DMS114 treated with DMSO at 0.1 percent for 48 hours (cell line): Measurements from ENCODE around the gene MOCS1.
"Not testable (repeated sequence)": the region's sequence is repeated elsewhere in the genome, so short reads cannot be mapped to it uniquely, and the experiment has no call there.

Source experiments
- DNase-seq: peaks from one replicate; lab custom pipeline; 2025; ENCODE audit not compliant: unreplicated experiment; lab: John Stamatoyannopoulos, UW

Gene MOCS1

GRCh38 chr6:39934131-39934757 is at the start of gene MOCS1:
Gene MOCS1, minus strand, starts transcription at chr6:39934462. Its CDS starts 45 bp downstream, at chr6:39934417.
- DNase-seq, result peak; percentile 45

- DNase-seq, result no peak
Measured at GRCh38 chr6:39984051-39984450, 49.8 kb upstream of the MOCS1 start.

GRCh38 chr6:39983193-39983592 is 48.9 kb upstream of the MOCS1 start:
- DNase-seq, result no peak

GRCh38 chr6:39982720-39983119 is 48.5 kb upstream of the MOCS1 start:
- no peak for DNase-seq

- DNase-seq, result peak; percentile 46
Measured at GRCh38 chr6:39980839-39981580, 46.7 kb upstream of the MOCS1 start.

GRCh38 chr6:39979461-39980328 is 45.4 kb upstream of the MOCS1 start:
- no peak for DNase-seq

GRCh38 chr6:39978240-39978639 is 44.0 kb upstream of the MOCS1 start:
- DNase-seq, result no peak

GRCh38 chr6:39973661-39974060 is 39.4 kb upstream of the MOCS1 start:
- DNase-seq, result no peak

- DNase-seq, result not testable (repeated sequence)
Measured at GRCh38 chr6:39972717-39973116, 38.5 kb upstream of the MOCS1 start.

- DNase-seq, result not testable (repeated sequence)
Measured at GRCh38 chr6:39971131-39971530, 36.9 kb upstream of the MOCS1 start.

- no peak for DNase-seq
Measured at GRCh38 chr6:39965751-39966150, 31.5 kb upstream of the MOCS1 start.

GRCh38 chr6:39964530-39964929 is 30.3 kb upstream of the MOCS1 start:
- DNase-seq, result no peak

- DNase-seq, result no peak
Measured at GRCh38 chr6:39964094-39964493, 29.8 kb upstream of the MOCS1 start.

GRCh38 chr6:39962831-39963230 is 28.6 kb upstream of the MOCS1 start:
- DNase-seq, result no peak

- DNase-seq, result no peak
Measured at GRCh38 chr6:39961178-39961577, 26.9 kb upstream of the MOCS1 start.

- no peak for DNase-seq
Measured at GRCh38 chr6:39958947-39959346, 24.7 kb upstream of the MOCS1 start.

GRCh38 chr6:39956936-39957335 is 22.7 kb upstream of the MOCS1 start:
- DNase-seq, result no peak

- no peak for DNase-seq
Measured at GRCh38 chr6:39953076-39953618, 18.9 kb upstream of the MOCS1 start.

GRCh38 chr6:39952167-39952566 is 17.9 kb upstream of the MOCS1 start:
- DNase-seq, result no peak

GRCh38 chr6:39951716-39952115 is 17.5 kb upstream of the MOCS1 start:
- no peak for DNase-seq

GRCh38 chr6:39951191-39951590 is 16.9 kb upstream of the MOCS1 start:
- DNase-seq, result no peak
